Measurements from ENCODE around the gene KIF11.
"Not testable (repeated sequence)": the region's sequence is repeated elsewhere in the genome, so short reads cannot be mapped to it uniquely, and the experiment has no call there.

The KIF11 gene

DNA sequence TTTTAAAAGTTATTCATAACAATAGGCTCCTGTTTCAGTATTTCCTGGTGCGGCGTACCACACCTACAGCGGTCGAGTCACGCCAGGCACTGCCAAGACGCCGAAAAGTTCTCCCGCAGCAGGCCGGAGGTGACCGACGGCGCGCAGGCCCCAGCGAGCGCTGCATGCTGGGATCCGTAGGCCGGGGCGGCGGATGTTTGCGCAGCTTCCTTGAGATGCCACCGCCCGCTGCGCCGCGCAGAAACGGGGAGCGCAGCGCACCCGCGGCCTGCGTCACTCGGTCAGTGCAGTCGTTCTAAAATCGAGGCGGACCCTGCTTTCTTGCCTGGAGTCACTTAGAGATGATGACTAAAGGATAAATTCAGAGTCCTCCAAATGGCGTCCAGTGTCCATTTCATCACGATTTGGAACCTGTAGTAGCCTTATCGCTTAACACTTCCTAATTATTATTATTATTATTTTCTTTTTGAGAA is 1.3 kb upstream of the KIF11 start:
- DNase-seq, result peak; percentile 92

DNA sequence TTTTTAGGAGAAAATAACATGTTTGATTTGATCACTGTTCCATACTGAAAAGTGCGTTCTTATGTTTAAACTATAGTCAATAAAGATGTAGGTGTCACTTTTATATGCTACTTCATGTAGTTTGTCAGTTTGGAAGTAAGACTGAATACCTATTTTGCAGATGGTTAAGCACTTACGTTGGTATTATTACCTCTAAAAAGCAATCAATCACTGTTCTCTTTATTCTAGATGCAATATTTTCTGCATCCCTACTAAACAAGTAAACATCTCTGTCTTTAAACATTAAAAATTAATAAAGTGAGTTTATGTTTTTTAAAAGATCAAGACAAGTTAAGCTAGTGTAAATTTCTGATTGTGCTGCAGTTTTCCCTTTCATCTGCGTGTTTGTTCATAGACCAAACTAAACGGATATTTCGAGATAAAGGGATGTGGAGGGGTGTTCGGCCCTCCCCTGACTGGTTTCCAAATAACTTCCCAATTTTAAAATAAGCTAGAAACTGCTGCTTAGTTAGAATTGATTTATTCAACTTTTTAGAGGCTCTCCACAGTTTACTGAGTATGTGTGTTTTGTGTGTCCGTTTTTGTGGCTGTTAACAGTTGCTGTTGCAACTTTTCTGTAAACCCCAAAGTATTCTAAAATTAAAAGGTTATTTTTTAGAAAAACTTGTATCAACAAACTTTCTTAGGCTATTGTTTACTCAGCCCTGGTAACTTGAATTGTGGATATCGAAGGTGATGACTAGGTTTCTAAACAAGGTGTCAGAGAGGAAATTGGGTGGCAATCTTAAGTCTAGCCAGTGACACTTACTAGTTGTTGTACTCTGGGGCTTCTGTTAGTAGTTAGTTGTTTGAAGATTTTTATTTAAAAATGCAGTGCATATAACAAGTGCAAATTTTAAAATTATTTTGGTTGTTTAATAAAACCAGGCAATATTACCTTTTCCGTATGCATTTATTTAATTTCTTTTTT is 974 bp downstream of the KIF11 start:
- peak; percentile 40 for DNase-seq

- no peak for DNase-seq
Observed at GRCh38 chr10:92595505-92595904, 2.6 kb downstream of the KIF11 start.

- no peak for DNase-seq
Observed at GRCh38 chr10:92598321-92598720, 5.4 kb downstream of the KIF11 start.

GRCh38 chr10:92604841-92605240 is 11.9 kb downstream of the KIF11 start:
- peak; percentile 25 for DNase-seq

GRCh38 chr10:92615515-92615914 is 22.6 kb downstream of the KIF11 start:
- no peak for DNase-seq

GRCh38 chr10:92619368-92619767 is 26.4 kb downstream of the KIF11 start:
- no peak for DNase-seq

DNA sequence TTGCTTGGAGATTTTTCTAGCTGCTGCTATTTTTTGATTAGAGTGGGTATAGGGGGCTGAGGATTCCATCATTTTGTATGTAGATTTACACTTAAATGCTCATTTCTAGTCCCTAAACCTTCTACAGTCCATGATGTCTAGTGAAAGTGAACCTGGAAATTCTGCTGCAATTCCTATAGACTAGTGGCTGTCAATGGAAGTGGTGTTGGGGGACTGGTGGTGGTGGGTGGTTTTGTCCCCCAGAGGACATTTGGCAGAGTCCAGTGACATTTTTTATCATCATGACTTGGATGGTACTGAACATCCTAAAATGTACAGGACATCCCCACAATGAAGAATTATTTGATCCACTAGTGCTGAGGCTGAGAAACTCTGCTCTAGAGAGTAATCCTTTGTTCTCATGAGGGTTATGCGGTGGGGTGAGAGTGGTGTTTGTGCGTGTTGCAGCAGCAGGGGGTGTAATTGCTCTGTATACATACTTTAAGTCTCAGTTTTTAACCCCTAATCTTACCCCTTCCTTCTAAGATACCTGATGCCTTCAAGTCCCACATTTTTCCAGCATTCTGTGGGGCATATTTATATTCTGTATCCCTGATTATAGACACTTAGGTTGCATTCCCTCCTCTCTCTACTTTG is 35.0 kb downstream of the KIF11 start:
- DNase-seq, result no peak

DNA sequence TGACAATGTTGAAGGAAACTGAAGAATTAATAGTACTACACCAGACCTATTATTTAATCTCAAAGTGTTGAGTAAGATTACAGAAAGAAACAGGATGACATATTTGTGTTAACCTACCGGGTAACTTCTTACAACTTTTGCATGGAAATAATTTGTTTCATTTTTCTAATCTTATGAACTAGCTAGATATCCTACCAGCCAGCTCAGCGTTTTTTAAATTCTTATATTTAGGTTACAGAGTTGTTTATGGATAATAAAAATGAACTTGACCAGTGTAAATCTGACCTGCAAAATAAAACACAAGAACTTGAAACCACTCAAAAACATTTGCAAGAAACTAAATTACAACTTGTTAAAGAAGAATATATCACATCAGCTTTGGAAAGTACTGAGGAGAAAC is 37.0 kb downstream of the KIF11 start:
- no peak for DNase-seq

DNA sequence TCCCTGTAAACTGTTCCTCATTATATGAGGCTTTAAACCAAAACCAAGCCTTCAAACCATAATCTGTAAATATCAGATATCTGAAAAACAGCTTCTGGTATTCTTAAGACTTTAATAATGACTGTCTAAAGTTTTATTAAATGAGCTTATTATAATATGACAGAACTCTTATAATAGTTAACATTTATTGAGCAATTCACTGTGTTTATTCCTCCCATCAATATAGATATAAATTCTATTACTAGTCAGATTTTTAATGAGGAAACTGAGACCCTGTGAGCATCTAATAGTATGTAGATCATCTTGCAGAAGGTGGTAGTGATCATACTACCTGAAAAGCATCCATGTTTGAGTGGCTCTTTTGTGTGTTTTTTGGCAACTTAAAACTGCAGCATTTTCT is 45.1 kb downstream of the KIF11 start:
- no peak for DNase-seq

GRCh38 chr10:92640107-92640506 is 47.2 kb downstream of the KIF11 start:
- no peak for DNase-seq

DNA sequence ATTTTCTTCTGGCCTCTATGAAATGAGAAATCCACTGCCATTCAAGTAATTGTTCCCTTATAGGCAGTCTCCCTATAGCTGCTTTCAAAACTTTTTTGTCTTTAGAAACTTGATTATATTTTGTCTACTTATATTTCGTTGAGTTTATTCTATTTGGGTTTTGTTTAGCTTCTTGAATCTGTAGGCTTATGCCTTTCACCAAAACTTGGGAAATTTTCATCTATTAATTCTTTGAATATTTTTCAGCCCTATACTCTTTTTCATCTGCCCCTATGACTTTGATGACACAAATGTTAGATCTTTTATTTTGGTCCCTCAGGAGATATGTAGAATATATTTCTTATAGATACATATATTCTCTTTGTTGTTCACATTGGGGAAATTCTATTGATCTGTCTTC is 48.6 kb downstream of the KIF11 start:
- DNase-seq, result no peak

- no peak for DNase-seq
Observed at GRCh38 chr10:92644921-92645320, 52.0 kb downstream of the KIF11 start.

GRCh38 chr10:92650864-92651263 is 57.9 kb downstream of the KIF11 start:
- not testable (repeated sequence) for DNase-seq

- no peak for DNase-seq
Observed at GRCh38 chr10:92655426-92655825, 62.5 kb downstream of the KIF11 start.

DNA sequence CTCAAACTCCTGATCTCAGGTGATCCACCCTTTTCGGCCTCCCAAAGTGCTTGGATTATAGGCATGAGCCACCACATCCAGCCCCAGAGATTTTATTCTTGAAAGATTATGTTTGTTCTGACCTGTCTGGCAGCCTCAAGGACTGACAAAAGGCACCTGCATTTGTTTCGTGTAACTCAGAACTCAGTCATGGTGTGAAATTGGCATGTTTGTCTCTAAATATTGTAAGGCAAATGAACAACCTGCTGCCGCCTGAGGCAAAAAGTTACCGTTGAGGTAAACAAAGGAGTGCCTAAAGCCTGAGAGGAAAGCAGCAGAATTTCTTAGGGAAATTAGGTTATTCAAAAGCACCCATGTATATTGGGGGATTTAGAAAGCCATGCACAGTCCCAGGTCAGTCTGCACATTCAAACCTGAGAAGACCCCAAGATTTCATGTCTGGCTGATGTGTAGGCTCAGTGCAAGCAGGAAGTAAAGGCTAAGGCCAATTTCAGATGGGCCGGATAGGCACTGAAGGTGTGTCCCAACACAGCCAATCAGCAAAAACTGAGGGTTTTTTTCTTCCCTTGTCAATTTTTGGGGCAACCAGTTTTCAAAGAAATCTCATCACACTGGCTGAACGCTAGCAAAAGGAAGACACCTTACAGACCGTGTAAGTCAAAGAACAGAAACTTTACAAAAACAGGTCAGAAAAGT is 63.5 kb downstream of the KIF11 start:
- no peak for DNase-seq

GRCh38 chr10:92657024-92657423 is 64.1 kb downstream of the KIF11 start:
- DNase-seq, result no peak

DNA sequence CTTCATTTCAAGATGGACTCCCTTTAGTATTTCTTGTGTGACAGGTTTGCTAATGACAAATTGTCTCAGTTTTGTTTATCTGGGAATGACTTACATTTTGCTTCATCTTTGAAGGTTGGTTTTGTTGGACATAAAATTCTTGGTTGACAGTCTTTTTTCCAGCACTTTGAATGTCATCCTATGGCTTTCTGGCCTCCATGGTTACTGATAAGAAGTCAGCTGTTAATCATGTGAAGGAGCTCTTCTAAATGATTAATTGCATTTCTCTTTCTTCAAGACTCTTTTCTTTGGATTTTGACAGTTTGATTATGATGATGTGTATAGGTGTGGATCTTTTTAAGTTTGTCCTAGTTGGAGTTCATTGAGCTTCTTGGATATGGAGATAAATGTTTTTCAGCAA is 69.9 kb downstream of the KIF11 start:
- DNase-seq, result no peak

DNA sequence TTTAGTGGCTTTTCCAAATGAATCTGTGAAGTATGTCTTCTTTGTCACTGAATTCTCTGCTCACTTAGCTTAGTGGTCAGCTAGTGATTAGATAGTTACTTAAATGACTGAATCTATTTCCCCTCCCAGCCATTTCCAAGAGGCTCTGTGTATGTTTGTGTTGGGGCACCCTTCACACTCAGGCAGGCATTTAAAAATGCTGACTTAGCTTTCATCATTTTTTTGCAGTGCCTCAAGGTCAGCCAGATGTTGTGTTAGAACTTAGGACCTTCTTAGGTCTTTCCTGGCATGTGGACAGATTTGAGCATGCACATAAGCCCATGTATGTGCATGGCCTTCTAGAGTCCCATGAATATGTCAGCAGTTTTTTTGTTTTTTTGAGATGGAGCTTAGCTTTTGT is 71.4 kb downstream of the KIF11 start:
- no peak for DNase-seq

- no peak for DNase-seq
Observed at GRCh38 chr10:92667078-92667477, 74.1 kb downstream of the KIF11 start.

DNA sequence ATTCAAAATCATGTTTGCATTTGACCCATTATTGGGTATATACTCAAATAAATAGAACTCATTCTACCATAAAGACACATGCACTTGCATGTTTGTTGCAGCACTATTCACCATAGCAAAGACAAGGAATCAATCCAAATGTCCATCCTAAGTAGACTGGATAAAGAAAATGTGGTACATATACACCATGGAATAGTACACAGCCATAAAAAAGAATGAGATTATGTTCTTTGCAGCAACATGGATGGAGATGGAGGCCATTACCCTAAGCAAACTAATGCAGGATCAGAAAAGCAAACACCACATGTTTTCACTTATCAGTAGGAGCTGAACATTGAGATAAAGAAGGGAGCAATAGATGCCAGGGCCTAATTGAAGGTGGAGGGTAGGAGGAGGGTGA is 84.8 kb downstream of the KIF11 start:
- no peak for DNase-seq

DNA sequence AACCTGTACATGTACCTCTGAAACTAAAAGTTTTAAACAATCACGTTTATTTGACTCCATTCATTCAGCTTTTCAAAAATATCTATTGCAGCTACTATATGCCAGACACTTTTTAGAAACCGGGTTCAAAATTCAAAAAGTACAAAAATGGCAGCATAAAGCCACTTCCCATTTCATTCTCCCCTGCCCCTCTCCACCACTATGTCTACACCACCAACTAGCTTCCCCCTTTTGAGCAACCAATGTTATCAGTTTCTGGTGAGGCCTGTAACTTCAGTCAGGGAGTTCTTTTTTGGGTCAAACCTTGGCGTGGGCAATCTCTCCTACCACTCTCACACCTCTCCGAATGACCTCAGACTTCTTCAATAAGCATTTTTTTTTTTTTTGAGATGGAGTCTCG is 85.3 kb downstream of the KIF11 start:
- no peak for DNase-seq

DNA sequence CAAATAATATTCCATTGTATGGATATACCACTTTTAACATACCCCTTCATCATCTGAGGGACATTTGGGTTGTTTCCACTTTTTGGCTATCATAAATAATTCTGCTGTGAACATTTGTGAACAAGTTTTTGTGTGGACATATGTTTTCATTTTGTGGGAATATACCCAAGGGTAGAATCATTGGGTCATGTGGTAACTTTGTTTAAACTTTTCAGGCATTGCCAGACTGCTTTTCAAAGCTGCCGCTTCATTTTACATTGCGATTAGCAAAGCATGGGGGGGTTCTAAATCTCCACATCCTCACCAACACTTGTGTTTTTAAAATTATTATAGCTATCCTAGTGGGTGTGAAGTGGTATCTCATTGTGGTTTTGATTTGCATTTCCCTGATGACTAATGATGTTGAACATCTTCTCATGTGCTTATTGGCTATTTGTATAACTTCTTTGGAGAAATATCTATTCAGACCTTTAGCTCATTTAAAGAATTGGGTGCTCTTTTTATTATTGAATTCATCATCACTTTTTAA is 88.4 kb downstream of the KIF11 start:
- no peak for DNase-seq

All from CD4-positive, alpha-beta T cell treated with Interleukin-10 for 1 hour (primary cell).